ENCODE data around the gene MAPK4.
"Not testable (repeated sequence)": the region's sequence is repeated elsewhere in the genome, so short reads cannot be mapped to it uniquely, and the experiment has no call there.

MAPK4 gene

DNA sequence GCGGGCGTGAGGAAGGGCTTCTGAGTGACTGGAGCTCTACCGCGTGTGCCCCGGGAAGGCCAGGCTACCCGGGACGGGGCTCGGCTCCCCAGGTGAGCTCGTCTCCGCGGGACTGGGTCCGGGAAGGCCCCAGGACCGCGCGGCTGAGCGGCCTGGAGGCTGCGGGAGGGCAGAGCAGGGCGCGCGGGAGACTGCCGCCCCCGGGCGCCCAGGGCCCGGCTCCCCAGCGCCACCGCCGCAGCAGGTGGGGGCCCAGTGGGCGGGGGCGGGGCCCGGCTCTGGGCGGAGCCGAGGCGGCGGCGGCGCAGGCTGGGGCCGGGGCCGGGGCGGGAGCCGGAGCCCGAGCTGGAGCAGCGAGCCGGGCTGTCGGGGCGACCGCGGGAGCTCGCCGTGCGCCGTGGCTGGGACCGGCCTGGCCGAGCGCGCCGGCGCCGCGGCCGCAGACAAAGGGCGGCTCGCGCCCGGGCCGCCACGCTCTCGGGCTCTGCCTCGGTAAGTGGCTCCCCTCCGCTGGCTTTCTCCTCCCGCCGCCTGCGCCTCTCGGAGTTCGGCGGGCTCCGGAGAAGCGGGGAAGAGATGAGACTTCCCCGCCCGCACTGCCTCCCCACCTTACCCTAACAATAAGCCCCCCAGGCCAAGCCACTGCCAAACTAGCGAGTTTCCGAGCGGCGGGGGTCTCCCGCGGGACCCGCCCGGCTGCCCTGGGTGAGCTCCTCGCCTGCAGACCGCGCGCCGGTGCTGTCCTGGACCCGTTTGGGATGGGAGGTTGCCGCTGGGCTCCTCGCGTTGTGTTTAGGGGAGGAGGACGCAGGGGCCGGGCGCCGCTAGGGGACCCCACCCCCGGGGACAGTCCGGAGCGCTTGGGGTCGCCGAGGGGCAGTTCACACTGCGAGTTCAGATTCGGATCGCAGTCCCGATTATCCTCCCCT lies at the start of gene MAPK4:
Gene MAPK4 (plus strand): TSS at position 336 of the 929 bp plus-strand sequence. CDS start 103,872 bp downstream, outside the sequence.
- DNase-seq (ENCODE audit: low read depth): no peak

GRCh38 chr18:50517277-50517676 lies 42.6 kb upstream of the MAPK4 start:
- not testable (repeated sequence) for DNase-seq (ENCODE audit: low read depth)

DNA sequence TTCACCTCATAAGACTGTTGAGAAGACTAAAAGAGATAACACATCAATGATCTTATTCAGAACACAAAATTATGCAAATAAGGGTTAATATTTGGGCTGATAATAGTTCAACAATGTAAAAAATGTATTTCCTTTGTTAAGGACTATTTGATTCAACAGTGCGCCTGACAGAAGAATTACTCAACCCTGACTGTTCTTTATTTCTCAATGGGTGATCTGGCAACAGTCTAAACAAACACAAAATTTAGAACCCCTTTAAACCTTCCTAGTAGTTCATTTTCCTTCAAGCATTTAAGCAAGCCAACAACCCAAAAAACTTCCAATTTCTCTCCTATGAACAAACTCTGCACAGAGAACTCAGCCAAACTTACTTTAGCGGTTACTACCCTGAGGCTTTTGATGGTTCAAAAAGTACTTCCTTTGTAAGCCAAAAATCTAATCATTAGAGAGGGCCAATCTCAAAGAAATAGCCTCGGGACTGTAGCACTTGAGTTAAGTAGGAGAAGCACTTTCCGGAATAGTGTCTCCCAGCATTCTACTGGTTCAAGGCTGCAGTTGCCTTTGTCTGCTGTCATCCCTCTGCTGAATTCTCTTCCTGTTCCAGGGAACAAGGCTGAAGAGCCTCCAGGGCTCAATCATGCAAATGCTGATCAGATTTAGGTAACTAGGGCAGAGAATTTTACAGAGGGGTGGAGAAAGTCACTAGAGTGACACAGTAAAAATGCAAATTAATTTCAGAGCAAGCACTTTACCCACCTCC lies 40.9 kb upstream of the MAPK4 start:
- no peak for DNase-seq (ENCODE audit: low read depth)

DNA sequence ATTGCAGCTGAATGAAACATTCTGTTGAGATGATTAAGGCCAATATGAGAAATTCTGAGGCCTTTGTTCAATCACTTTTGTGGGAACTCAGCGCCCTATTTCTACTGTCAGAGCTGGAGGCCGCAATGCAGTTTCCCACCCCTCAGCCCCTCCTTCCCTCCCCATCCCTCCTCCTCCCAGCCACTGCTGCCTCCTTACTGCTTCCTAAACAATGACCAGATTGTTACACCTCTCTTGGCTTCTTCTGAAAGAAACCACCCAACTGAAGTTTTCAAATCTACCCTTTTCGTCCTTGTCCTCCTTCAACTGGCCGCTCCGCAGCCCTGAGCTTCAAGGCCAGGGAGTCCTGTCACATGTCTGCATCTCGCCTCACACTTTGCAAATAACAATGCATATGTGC lies 36.7 kb upstream of the MAPK4 start:
- DNase-seq (ENCODE audit: low read depth): no peak

DNA sequence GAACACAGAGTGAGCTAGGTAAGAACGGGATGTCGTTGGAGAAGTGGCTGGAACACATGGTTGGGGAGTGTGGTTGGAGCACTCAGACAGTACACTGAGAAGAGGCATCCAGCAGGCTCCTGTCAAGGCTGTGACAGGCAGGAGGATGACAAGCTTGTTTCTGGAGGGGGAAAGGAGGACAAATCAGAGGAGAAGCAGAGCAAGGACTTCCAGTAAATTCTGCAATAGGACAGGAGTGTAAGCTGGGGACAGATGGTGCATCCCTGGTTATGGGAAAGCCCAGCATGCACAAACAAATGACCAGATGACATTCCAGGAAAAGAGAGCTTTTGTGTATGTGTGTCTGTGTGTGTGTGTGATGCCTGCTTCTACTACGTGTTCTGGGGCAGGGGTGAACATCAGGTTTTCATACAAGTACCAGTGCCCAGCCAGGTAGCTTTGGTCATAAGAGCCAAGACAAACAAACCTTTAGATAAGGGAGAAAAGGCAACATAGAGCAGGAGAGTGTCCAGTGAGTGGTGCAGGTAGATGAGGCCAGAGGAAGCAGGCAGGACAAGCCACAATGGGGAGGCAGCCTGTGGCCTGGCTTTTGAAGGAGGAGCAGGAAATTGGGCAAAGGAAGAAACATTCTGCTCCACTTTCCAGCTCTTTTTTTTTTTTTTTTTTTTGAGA lies 32.1 kb upstream of the MAPK4 start:
- no peak for DNase-seq (ENCODE audit: low read depth)

DNA sequence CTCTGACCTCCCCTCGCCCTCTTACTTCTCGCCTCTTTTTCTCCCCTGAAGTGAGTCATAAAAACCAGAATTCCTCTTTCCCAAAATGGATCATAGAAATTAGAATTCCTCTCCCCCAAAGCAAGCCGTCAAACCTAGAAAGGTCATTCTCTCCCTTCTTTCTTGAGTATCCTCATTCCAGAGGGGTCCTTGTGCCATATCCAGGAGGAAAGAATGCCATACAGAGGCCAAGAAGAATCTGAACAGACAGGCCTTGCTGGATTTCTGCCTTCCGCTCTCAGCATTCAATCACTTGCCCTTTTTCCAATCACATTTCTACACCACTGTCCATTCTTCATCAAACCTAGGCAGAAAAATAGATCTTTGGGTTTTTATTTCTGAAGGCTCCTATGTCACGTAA lies 31.1 kb upstream of the MAPK4 start:
- no peak for DNase-seq (ENCODE audit: low read depth)

- DNase-seq (ENCODE audit: low read depth): not testable (repeated sequence)
Measured at GRCh38 chr18:50533822-50534221, 26.1 kb upstream of the MAPK4 start.

DNA sequence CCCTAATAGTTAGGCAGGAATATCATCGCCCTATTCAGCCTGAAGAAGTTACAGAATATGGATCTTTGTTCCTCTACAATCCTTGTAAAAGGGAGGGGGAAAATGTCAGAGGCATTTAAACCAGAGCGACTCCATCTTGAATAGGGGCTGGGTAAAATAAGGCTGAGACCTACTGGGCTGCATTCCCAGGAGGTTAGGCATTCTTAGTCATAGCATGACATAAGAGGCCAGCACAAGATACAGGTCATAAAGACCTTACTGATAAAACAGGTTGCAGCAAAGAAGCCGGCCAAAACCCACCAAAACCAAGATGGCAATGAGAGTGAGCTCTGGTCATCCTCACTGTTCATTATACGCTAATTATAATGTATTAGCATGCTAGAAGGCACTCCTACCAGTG lies 15.4 kb upstream of the MAPK4 start:
- not testable (repeated sequence) for DNase-seq (ENCODE audit: low read depth)

- no peak for DNase-seq (ENCODE audit: low read depth)
Measured at GRCh38 chr18:50545936-50546335, 14.0 kb upstream of the MAPK4 start.

- DNase-seq (ENCODE audit: low read depth): no peak
Measured at GRCh38 chr18:50548160-50548559, 11.7 kb upstream of the MAPK4 start.

- not testable (repeated sequence) for DNase-seq (ENCODE audit: low read depth)
Measured at GRCh38 chr18:50551651-50552050, 8.2 kb upstream of the MAPK4 start.

DNA sequence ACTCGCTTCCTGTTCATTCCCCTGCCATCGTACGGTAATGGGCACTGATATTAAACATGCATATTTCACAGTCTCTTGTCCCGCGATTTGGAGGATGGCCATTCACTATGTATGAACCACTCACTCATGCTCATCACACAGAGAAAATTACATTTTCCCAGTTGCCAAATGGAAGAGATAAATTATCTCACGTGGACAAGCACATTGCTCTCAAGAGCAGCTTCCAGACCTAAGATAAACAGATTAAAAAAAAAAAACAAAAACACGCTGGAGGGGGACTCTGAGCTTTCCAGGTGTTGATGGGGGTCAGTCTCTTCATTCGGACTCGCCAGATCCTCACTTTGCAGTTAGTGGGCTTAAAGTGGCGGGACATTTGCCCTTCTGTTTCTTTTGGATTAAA lies 1.7 kb upstream of the MAPK4 start:
- no peak for DNase-seq (ENCODE audit: low read depth)

GRCh38 chr18:50558948-50559751 lies 737 bp upstream of the MAPK4 start:
- DNase-seq (ENCODE audit: low read depth): no peak

DNA sequence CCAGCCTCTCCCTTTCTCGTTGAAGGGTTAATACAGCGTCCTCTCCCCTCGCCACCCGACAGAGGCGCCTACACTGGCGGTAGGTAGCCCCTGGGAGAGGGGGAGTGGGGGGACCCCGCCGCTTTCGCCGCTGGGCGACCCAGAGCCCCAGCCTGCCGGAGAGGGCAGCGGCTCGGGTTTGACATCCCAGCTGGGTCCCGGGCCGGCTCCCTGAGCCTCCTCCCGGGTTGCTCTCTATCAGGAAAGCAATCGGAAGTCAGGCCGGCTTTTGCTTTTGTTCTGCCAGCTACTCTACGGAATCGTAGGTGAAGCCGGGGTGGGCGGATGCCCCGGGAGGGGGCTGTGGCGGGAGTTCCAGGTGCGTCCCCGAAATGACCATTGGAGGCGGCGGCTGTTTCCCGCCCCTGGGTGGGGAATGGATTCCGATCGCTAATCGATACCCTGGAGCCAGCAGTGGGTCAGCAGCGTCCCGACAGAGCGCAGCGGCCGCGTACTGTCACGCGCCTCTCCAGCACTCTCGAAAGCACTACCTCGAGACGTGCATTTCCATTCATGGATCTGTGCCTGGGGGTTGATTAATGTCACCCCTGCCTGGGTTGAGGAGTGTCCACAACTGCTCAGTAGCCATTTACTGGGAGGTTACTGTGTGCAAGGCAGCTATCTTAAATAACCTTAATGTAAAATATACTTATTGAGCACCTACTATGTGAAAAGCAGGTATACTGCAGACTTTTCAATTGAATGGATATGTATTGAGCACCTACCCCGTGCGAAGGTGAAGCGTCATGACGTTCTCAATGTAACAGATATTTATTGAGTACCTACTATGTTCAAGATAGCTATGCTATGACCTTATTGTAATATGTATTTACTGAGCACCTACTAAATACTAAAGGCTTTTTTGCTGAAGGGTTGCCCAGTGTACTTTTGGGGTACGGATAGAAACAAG lies 1.1 kb downstream of the MAPK4 start:
- DNase-seq (ENCODE audit: low read depth): no peak

DNA sequence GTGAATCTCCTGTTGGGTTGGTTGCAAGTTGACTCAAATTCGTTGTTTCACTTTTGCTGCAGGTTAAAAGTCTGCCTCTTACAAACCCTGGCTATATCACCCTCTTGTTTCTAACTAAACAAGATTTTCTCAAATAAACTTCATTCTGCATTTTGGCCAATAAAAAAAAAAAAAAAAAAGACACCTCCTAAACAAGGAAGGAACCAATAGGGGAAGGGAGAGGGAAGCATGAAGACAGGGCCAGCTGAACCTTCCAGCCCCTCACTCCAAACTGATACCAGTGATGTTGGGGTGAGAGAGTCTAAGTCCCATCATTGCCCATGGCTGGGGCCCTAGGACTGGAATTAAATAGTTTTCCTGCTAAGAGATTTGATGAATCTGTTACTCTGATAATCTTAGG lies 2.4 kb downstream of the MAPK4 start:
- not testable (repeated sequence) for DNase-seq (ENCODE audit: low read depth)

- no peak for DNase-seq (ENCODE audit: low read depth)
Measured at GRCh38 chr18:50562686-50563085, 2.8 kb downstream of the MAPK4 start.

DNA sequence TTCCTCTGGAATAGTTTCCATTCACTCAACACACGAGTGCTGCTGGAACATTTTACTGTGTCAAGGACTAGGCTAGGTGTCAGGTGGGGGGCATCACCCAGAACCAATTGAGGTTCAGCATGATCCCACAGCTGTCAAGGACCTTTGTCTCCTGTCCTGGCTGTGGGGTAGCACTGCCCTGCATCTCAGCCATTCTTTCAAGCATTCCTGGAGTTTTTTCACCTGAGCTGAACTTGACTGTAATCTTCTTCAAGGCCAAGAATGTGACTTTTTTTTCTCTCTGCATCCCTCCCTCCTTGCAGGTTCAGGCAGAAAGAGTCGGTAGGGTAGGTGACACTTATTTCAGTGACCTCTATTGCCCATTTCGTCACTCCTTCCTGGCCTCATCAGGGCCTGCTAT lies 3.5 kb downstream of the MAPK4 start:
- DNase-seq (ENCODE audit: low read depth): no peak

- DNase-seq (ENCODE audit: low read depth): no peak
Measured at GRCh38 chr18:50569930-50570329, 10.0 kb downstream of the MAPK4 start.

- DNase-seq (ENCODE audit: low read depth): no peak
Measured at GRCh38 chr18:50571606-50572005, 11.7 kb downstream of the MAPK4 start.

GRCh38 chr18:50573196-50573595 lies 13.3 kb downstream of the MAPK4 start:
- DNase-seq (ENCODE audit: low read depth): not testable (repeated sequence)

DNA sequence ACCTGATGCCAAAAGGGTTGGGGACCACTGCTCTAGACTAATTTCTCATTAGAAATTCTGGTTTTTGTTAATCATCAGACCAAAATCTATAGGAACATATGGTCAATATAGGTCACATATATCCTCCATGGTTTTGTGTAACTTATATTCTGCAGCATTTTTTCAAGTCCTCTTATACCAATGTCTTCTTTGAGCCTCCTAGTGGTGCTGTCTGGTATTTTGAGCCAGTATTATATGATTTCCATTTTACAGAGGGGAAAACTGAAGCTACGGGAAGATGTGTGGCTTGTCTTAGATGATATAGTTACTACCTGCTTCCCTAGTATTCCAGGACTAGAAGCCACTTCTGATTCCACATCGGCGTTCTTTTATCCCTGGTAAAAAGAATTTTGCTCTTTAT lies 13.8 kb downstream of the MAPK4 start:
- no peak for DNase-seq (ENCODE audit: low read depth)
